ENCODE results near the gene NFIC. TPM values are rescaled to one million over a fixed set of nuclear protein-coding genes. Genes with fewer than 3 reads are reported as not detected.

The NFIC gene
- total RNA-seq, 1 experiment from 2014 or later = 75.6 TPM

- Histone ChIP-seq H2AFZ (0 out of 2 replicates have a peak overlapping the region, but pooled peaks have one; percentile 43), H3K27me3 (ENCODE audit: insufficient read depth, low read depth) (no peaks in the 10 kb centered on the region), H3K9me2 (ENCODE audit: insufficient read depth) (no peaks in the 10 kb centered on the region), H3K9me3 (ENCODE audit: insufficient read depth, low read depth) (no peaks in the 10 kb centered on the region), H3K79me2 (ENCODE audit: low read depth) (no peaks in the 10 kb centered on the region), H3F3A (ENCODE audit: insufficient read depth, low read depth) (peaks cover 10% of the 10 kb centered on the region; the same call in 1 of the 2 replicates), H3K4me2 (peak overlapping the region; percentile 76), H3K36me3 (ENCODE audit: low read depth) (no peaks in the 10 kb centered on the region), H4K20me1 (ENCODE audit: insufficient read depth) (no peaks in the 10 kb centered on the region), H3K4me3 (peak overlapping the region; percentile 58), H3K4me1 (replicated peaks; ENCODE audit: insufficient read depth) (0 out of 2 replicates have a peak, but pooled peaks cover 4% of the 10 kb centered on the region), H3K27ac (no peak overlapping the region)
- ChIA-PET POLR2A (ENCODE audit: unreplicated experiment) (no interaction called here), CTCF (no interaction called here)
- TF ChIP-seq, protein P1, sequence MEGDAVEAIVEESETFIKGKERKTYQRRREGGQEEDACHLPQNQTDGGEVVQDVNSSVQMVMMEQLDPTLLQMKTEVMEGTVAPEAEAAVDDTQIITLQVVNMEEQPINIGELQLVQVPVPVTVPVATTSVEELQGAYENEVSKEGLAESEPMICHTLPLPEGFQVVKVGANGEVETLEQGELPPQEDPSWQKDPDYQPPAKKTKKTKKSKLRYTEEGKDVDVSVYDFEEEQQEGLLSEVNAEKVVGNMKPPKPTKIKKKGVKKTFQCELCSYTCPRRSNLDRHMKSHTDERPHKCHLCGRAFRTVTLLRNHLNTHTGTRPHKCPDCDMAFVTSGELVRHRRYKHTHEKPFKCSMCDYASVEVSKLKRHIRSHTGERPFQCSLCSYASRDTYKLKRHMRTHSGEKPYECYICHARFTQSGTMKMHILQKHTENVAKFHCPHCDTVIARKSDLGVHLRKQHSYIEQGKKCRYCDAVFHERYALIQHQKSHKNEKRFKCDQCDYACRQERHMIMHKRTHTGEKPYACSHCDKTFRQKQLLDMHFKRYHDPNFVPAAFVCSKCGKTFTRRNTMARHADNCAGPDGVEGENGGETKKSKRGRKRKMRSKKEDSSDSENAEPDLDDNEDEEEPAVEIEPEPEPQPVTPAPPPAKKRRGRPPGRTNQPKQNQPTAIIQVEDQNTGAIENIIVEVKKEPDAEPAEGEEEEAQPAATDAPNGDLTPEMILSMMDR (conservative IDR thresholded peaks at IDR 0.05) = no peak
- no peak for TF ChIP-seq EZH2 (IDR thresholded peaks at IDR 0.05; ENCODE audit: low read depth)
- BruUV-seq (replicated peaks) = no TSS peak
- DNase-seq = no peak
- intact Hi-C loops (cut with micrococcal nuclease; ENCODE audit: unreplicated experiment) = no loop called here
Observed at GRCh38 chr19:3360421-3361383, 5.7 kb upstream of the NFIC start.

DNA sequence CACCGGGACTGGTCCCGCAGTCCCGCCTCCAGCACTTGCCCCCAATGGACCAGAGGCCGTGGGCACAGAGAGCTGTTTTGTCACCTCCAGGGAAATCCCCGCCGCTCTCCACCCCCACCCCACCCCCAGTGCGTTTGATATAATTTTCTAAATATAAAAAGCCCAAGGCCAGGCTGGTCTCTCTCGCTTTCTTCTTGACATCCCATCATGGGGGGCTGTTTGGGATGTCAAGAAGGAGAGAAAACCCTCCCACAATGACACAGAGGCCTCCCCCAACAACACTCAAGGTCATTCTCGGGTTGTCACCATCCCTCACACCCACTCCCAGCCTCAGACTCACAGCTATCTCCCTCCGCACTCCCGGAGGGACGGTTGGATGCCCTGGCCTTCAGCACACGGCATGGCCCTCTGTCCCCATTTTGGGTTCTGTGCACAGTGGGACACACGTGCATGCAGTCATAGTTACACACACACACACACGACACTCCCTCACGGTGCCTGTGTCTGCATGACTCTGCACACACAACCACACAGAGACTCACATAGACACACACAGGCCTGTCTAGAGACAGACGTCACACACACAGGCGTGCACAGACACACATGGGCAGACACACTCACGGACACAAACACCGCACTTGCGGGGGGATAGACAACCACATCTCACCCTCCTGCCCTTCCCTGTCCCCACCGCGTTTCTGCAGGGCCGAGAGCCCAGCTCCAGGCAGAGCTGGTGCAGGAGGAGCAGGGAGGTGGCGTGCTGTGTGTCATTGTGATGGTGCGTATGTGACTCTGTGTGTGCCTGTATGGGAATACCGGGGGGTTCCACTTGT lies 4.8 kb upstream of the NFIC start:
- H3K4me1 ChIP-seq (replicated peaks; ENCODE audit: insufficient read depth) = 0 out of 2 replicates have a peak, but pooled peaks cover 4% of the 10 kb centered on the region
- H3K36me3 ChIP-seq (ENCODE audit: low read depth) = no peaks in the 10 kb centered on the region
- H3K4me3 ChIP-seq = no peak overlapping the region
- no peaks in the 10 kb centered on the region for H3K9me2 ChIP-seq (ENCODE audit: insufficient read depth)
- no peaks in the 10 kb centered on the region for H4K20me1 ChIP-seq (ENCODE audit: insufficient read depth)
- intact Hi-C loops (cut with micrococcal nuclease; ENCODE audit: unreplicated experiment) = no loop called here
- H3F3A ChIP-seq (ENCODE audit: insufficient read depth, low read depth) = peaks cover 9% of the 10 kb centered on the region; the same call in 1 of the 2 replicates
- H3K79me2 ChIP-seq (ENCODE audit: low read depth) = peaks cover under 1% of the 10 kb centered on the region
- no peaks in the 10 kb centered on the region for H3K27me3 ChIP-seq (ENCODE audit: insufficient read depth, low read depth)
- no TSS peak for BruUV-seq (replicated peaks)
- POLR2A ChIA-PET (ENCODE audit: unreplicated experiment) = no interaction called here
- no peak overlapping the region for H3K4me2 ChIP-seq
- H3K9me3 ChIP-seq (ENCODE audit: insufficient read depth, low read depth) = no peaks in the 10 kb centered on the region
- no peak overlapping the region for H3K27ac ChIP-seq
- no peak for DNase-seq
- CTCF ChIA-PET = no interaction called here
- TF ChIP-seq, protein P1 (conservative IDR thresholded peaks at IDR 0.05) = no peak
- H2AFZ ChIP-seq = no peak overlapping the region

- POLR2A ChIA-PET (ENCODE audit: unreplicated experiment) = no interaction called here
- H3K79me2 ChIP-seq (ENCODE audit: low read depth) = peaks cover 8% of the 10 kb centered on the region
Observed at GRCh38 chr19:3362217-3362906, 4.0 kb upstream of the NFIC start.

More at GRCh38 chr19:3362217-3362906, 4.0 kb upstream of the NFIC start:
- intact Hi-C loops (cut with micrococcal nuclease; ENCODE audit: unreplicated experiment) = no loop called here
- H4K20me1 ChIP-seq (ENCODE audit: insufficient read depth) = no peaks in the 10 kb centered on the region
- H3K9me3 ChIP-seq (ENCODE audit: insufficient read depth, low read depth) = no peaks in the 10 kb centered on the region
- H3K27me3 ChIP-seq (ENCODE audit: insufficient read depth, low read depth) = no peaks in the 10 kb centered on the region
- no peaks in the 10 kb centered on the region for H3K36me3 ChIP-seq (ENCODE audit: low read depth)
- CTCF ChIA-PET = no interaction called here
- H3F3A ChIP-seq (ENCODE audit: insufficient read depth, low read depth) = peaks cover 1% of the 10 kb centered on the region; the same call in 1 of the 2 replicates
- BruUV-seq (replicated peaks) = no TSS peak
- TF ChIP-seq, protein P1 (conservative IDR thresholded peaks at IDR 0.05) = no peak
- no peak for TF ChIP-seq EZH2 (IDR thresholded peaks at IDR 0.05; ENCODE audit: low read depth)
- H3K4me3 ChIP-seq = no peak overlapping the region
- no peak for DNase-seq
- H3K4me2 ChIP-seq = no peak overlapping the region
- H3K27ac ChIP-seq = no peak overlapping the region
- 0 out of 2 replicates have a peak, but pooled peaks cover 4% of the 10 kb centered on the region for H3K4me1 ChIP-seq (replicated peaks; ENCODE audit: insufficient read depth)
- no peak overlapping the region for H2AFZ ChIP-seq
- no peaks in the 10 kb centered on the region for H3K9me2 ChIP-seq (ENCODE audit: insufficient read depth)
